KMS-11 (cell line): Measurements from ENCODE around the gene THAP9.

Experiments
- H2AFZ ChIP-seq: fragments of 200-600 bp; sonication (generic); 2 replicates; pipeline ENCODE4 v1.6.1; 2016; ENCODE audit warnings: antibody characterized with exemption, mixed run types, low read depth
- H3K27ac ChIP-seq: fragments of 200-600 bp; sonication (generic); 2 replicates; pipeline ENCODE4 v1.6.1; 2016; ENCODE audit warnings: mild to moderate bottlenecking, mixed run types
- H3K27me3 ChIP-seq: fragments of 200-600 bp; sonication (generic); 2 replicates; pipeline ENCODE4 v1.6.1; 2017; ENCODE audit warnings: mild to moderate bottlenecking, low read depth, mixed run types, moderate library complexity; ENCODE audit not compliant: insufficient read depth
- H3K36me3 ChIP-seq: fragments of 200-600 bp; sonication (generic); 2 replicates; pipeline ENCODE4 v1.6.1; 2017; ENCODE audit warnings: mild to moderate bottlenecking, mixed run types; ENCODE audit not compliant: insufficient read depth
- H3K4me1 ChIP-seq: fragments of 200-600 bp; sonication (generic); 2 replicates; pipeline ENCODE4 v1.6.1; 2016; ENCODE audit warnings: mild to moderate bottlenecking, low read depth, mixed run types; ENCODE audit not compliant: poor library complexity, severe bottlenecking
- H3K4me2 ChIP-seq: fragments of 200-600 bp; sonication (generic); 2 replicates; pipeline ENCODE4 v1.7.0; 2016; ENCODE audit warnings: mild to moderate bottlenecking, mixed run types
- H3K4me3 ChIP-seq: fragments of 200-600 bp; sonication (generic); IDR thresholded peaks from 2 replicates; pipeline ENCODE4 v1.6.1; 2017; ENCODE audit warnings: low read depth, low read length, mixed read lengths; ENCODE audit not compliant: insufficient read depth
- H3K79me2 ChIP-seq: fragments of 200-600 bp; sonication (generic); 2 replicates; pipeline ENCODE4 v1.6.1; 2016; ENCODE audit warnings: low read depth, mixed run types; ENCODE audit not compliant: insufficient read depth
- H3K9ac ChIP-seq: fragments of 200-600 bp; sonication (generic); 2 replicates; pipeline ENCODE4 v1.6.1; 2016; ENCODE audit warnings: mild to moderate bottlenecking, mixed run types
- H4K20me1 ChIP-seq: fragments of 200-600 bp; sonication (generic); 2 replicates; pipeline ENCODE4 v1.6.1; 2016; ENCODE audit warnings: mild to moderate bottlenecking, mixed run types; ENCODE audit not compliant: insufficient read depth
- CTCF ChIP-seq: fragments of 200-600 bp; sonication (generic); conservative IDR thresholded peaks from 2 replicates; pipeline ENCODE4 v1.6.1; 2017; ENCODE audit warnings: low read depth, mild to moderate bottlenecking, antibody characterized with exemption, low read length, moderate library complexity, mixed read lengths

Gene THAP9

DNA sequence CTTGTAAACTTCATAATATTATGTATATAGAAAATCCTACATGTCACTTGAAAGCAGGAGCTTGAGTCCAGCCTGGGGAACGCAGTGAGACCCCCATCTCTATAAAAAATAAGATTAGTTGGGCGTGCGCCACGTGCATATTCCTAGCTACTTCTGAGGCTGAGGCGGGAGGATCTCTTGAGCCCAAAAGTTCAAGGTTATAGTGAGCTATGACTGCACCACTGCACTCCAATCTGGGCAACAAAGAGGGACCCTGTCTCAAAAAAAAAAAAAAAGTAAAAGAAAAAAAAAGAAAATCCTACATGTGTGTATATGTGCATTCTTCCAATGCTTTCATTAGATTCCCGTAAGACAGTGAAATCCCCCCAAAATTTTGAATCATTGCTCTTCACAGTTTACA is 11.2 kb upstream of the THAP9 start:
- peaks cover 57% of the 10 kb centered on the region for H3K4me1 ChIP-seq
- peak overlapping the region; percentile 89; the same call in 1 of the 2 replicates for H3K9ac ChIP-seq

DNA sequence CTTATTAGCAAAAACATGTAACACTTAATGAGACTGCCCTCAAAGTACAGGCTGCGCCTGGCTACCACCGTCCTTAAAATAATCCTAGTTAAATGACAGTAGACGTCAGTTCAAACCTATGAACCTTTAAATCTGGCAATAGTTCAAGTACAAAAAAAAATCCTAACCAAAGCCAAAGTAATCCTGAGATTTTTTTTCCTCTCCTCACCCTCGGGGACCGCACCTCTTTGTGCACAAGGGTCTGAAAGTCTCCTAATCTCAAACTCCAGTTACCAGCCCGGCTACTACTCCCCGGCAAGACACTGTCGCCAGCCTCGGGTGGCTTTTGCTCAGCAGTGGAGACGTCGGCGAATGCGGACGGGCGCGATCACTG is 10.0 kb upstream of the THAP9 start:
- Histone ChIP-seq H3K27me3 (no peaks in the 10 kb centered on the region), H3K4me2 (peak overlapping the region; percentile 88), H3K27ac (peak overlapping the region; percentile 89), H3K79me2 (peaks cover 49% of the 10 kb centered on the region), H4K20me1 (0 out of 2 replicates have a peak, but pooled peaks cover 8% of the 10 kb centered on the region), H2AFZ (peak overlapping the region; percentile 79), H3K4me1 (peaks cover 64% of the 10 kb centered on the region), H3K4me3 (peak overlapping the region; percentile 95), H3K9ac (peak overlapping the region; percentile 89), H3K36me3 (peaks cover 10% of the 10 kb centered on the region; the same call in 1 of the 2 replicates)
- no peak for TF ChIP-seq CTCF

More for the DNA sequence above, 11.2 kb upstream of the THAP9 start:
- Histone ChIP-seq H3K36me3 (peaks cover under 1% of the 10 kb centered on the region; the same call in 1 of the 2 replicates), H3K27me3 (no peaks in the 10 kb centered on the region), H2AFZ (no peak overlapping the region), H4K20me1 (0 out of 2 replicates have a peak, but pooled peaks cover 8% of the 10 kb centered on the region), H3K4me2 (peak overlapping the region; percentile 88), H3K27ac (peak overlapping the region; percentile 89; the same call in 1 of the 2 replicates), H3K79me2 (peaks cover 60% of the 10 kb centered on the region), H3K4me3 (no peak overlapping the region)
- TF ChIP-seq CTCF, result no peak

- peak within 1 kb of the TSS; percentile 79 for H2AFZ ChIP-seq
- H3K4me3 ChIP-seq, result peak within 1 kb of the TSS; percentile 95
- H4K20me1 ChIP-seq, result 0 out of 2 replicates have a peak, but pooled peaks cover 5% of the 10 kb centered on the region
- TF ChIP-seq CTCF, result no peak
- H3K36me3 ChIP-seq, result peaks cover 10% of the 10 kb centered on the region; the same call in 1 of the 2 replicates
- no peaks in the 10 kb centered on the region for H3K27me3 ChIP-seq
- H3K27ac ChIP-seq, result peak within 1 kb of the TSS; percentile 89
- H3K79me2 ChIP-seq, result peaks cover 48% of the 10 kb centered on the region
- H3K9ac ChIP-seq, result peak within 1 kb of the TSS; percentile 89
- H3K4me1 ChIP-seq, result peaks cover 62% of the 10 kb centered on the region
- peak within 1 kb of the TSS; percentile 88 for H3K4me2 ChIP-seq
These were observed 9.4 kb upstream of the THAP9 start, which contains the start of gene SEC31A for GRCh38 chr4:82890901-82891706. SEC31A (minus strand) TSS chr4:82891153; CDS start chr4:82881936, 9,217 bp downstream.

- Histone ChIP-seq H3K4me3 (no peak overlapping the region), H3K27ac (peak overlapping the region; percentile 89), H3K36me3 (peaks cover 10% of the 10 kb centered on the region; the same call in 1 of the 2 replicates), H3K4me1 (peaks cover 59% of the 10 kb centered on the region), H3K4me2 (peak overlapping the region; percentile 41), H2AFZ (peak overlapping the region; percentile 79; the same call in 1 of the 2 replicates), H3K27me3 (no peaks in the 10 kb centered on the region), H3K9ac (peak overlapping the region; percentile 89; the same call in 1 of the 2 replicates), H4K20me1 (no peaks in the 10 kb centered on the region), H3K79me2 (peaks cover 48% of the 10 kb centered on the region)
- TF ChIP-seq CTCF, result no peak
These were observed 8.6 kb upstream of the THAP9 start for GRCh38 chr4:82891707-82892466.
